Measurements from ENCODE around the gene TENT5C.

Gene TENT5C

GRCh38 chr1:117671781-117672501 lies 66.1 kb downstream of the TENT5C start:
- Histone ChIP-seq H2AFZ (ENCODE audit: low read depth) (no peak overlapping the region), H3K79me2 (ENCODE audit: insufficient read depth, low read depth) (no peaks in the 10 kb centered on the region), H3K4me2 (no peak overlapping the region), H3K4me1 (ENCODE audit: low read depth, poor library complexity, severe bottlenecking) (peaks cover 34% of the 10 kb centered on the region), H3K27me3 (ENCODE audit: insufficient read depth, low read depth) (no peaks in the 10 kb centered on the region), H3K27ac (no peak overlapping the region), H3K36me3 (ENCODE audit: insufficient read depth) (no peaks in the 10 kb centered on the region), H3K4me3 (IDR thresholded peaks at IDR 0.05; ENCODE audit: insufficient read depth, low read depth, low read length) (no peak overlapping the region), H4K20me1 (ENCODE audit: insufficient read depth) (no peaks in the 10 kb centered on the region), H3K9ac (no peak overlapping the region)
- no peak for TF ChIP-seq CTCF (conservative IDR thresholded peaks at IDR 0.05; ENCODE audit: low read depth, low read length)

- Histone ChIP-seq H3K36me3 (ENCODE audit: insufficient read depth) (no peaks in the 10 kb centered on the region), H3K4me2 (no peak overlapping the region), H3K79me2 (ENCODE audit: insufficient read depth, low read depth) (no peaks in the 10 kb centered on the region), H4K20me1 (ENCODE audit: insufficient read depth) (no peaks in the 10 kb centered on the region), H3K9ac (no peak overlapping the region), H3K27me3 (ENCODE audit: insufficient read depth, low read depth) (no peaks in the 10 kb centered on the region), H3K27ac (no peak overlapping the region), H3K4me1 (ENCODE audit: low read depth, poor library complexity, severe bottlenecking) (peaks cover 38% of the 10 kb centered on the region), H2AFZ (ENCODE audit: low read depth) (no peak overlapping the region), H3K4me3 (IDR thresholded peaks at IDR 0.05; ENCODE audit: insufficient read depth, low read depth, low read length) (no peak overlapping the region)
- TF ChIP-seq CTCF (conservative IDR thresholded peaks at IDR 0.05; ENCODE audit: low read depth, low read length), result no peak
Observed at GRCh38 chr1:117672756-117673155, 66.9 kb downstream of the TENT5C start.

GRCh38 chr1:117673405-117673804 lies 67.6 kb downstream of the TENT5C start:
- Histone ChIP-seq H3K27ac (no peak overlapping the region), H3K36me3 (ENCODE audit: insufficient read depth) (no peaks in the 10 kb centered on the region), H3K9ac (no peak overlapping the region), H3K4me2 (no peak overlapping the region), H4K20me1 (ENCODE audit: insufficient read depth) (no peaks in the 10 kb centered on the region), H3K27me3 (ENCODE audit: insufficient read depth, low read depth) (no peaks in the 10 kb centered on the region), H2AFZ (ENCODE audit: low read depth) (no peak overlapping the region), H3K79me2 (ENCODE audit: insufficient read depth, low read depth) (no peaks in the 10 kb centered on the region), H3K4me1 (ENCODE audit: low read depth, poor library complexity, severe bottlenecking) (peaks cover 38% of the 10 kb centered on the region), H3K4me3 (IDR thresholded peaks at IDR 0.05; ENCODE audit: insufficient read depth, low read depth, low read length) (no peak overlapping the region)
- TF ChIP-seq CTCF (conservative IDR thresholded peaks at IDR 0.05; ENCODE audit: low read depth, low read length), result no peak

GRCh38 chr1:117674521-117675400 lies 68.9 kb downstream of the TENT5C start:
- H3K27ac ChIP-seq, result no peak overlapping the region
- no peaks in the 10 kb centered on the region for H3K27me3 ChIP-seq (ENCODE audit: insufficient read depth, low read depth)
- H2AFZ ChIP-seq (ENCODE audit: low read depth), result no peak overlapping the region
- no peaks in the 10 kb centered on the region for H3K36me3 ChIP-seq (ENCODE audit: insufficient read depth)
- H3K4me2 ChIP-seq, result no peak overlapping the region
- no peaks in the 10 kb centered on the region for H3K79me2 ChIP-seq (ENCODE audit: insufficient read depth, low read depth)
- H3K4me3 ChIP-seq (IDR thresholded peaks at IDR 0.05; ENCODE audit: insufficient read depth, low read depth, low read length), result no peak overlapping the region
- no peak overlapping the region for H3K9ac ChIP-seq
- H3K4me1 ChIP-seq (ENCODE audit: low read depth, poor library complexity, severe bottlenecking), result peaks cover 38% of the 10 kb centered on the region
- TF ChIP-seq CTCF (conservative IDR thresholded peaks at IDR 0.05; ENCODE audit: low read depth, low read length), result no peak; the same call in 1 of the 2 replicates
- no peaks in the 10 kb centered on the region for H4K20me1 ChIP-seq (ENCODE audit: insufficient read depth)

All from KMS-11 (cell line).